ENCODE measurements around the gene TJP2. TPM values are rescaled to one million over a fixed set of nuclear protein-coding genes. Genes with fewer than 3 reads are reported as not detected.

TJP2 gene
- total and polyA plus RNA-seq, 2 of the 4 experiments (the other 2 are of a cell fraction), result 38.3 to 49.3 TPM

- H4K5ac ChIP-seq (ENCODE audit: low read depth, low read length), result no peak overlapping the region
- H2AFZ ChIP-seq (replicated peaks; ENCODE audit: low read length, poor library complexity), result no peak overlapping the region
- H3K9me1 ChIP-seq (ENCODE audit: insufficient read depth, low read length), result no peaks in the 10 kb centered on the region
- H3K23ac ChIP-seq (ENCODE audit: low read depth, low read length), result no peak overlapping the region
- no peak overlapping the region for H2AK9ac ChIP-seq (replicated peaks; ENCODE audit: low read depth, low read length, poor library complexity)
- H4K8ac ChIP-seq (ENCODE audit: low read depth in 2 of 2, low read length in 2 of 2), result no peak overlapping the region
- no peak overlapping the region for H3K27ac ChIP-seq (ENCODE audit: insufficient read depth, low read length)
- DNase-seq, result peak; percentile 2
- H3K4me2 ChIP-seq (ENCODE audit: low read depth, low read length), result no peak overlapping the region
- no peak overlapping the region for H3K14ac ChIP-seq (replicated peaks; ENCODE audit: low read depth, low read length)
- H2BK120ac ChIP-seq (ENCODE audit: low read depth, low read length), result no peak overlapping the region
- POLR2A ChIA-PET (ENCODE audit: unreplicated experiment), result no interaction called here
- no peak for TF ChIP-seq ELK1 (IDR thresholded peaks at IDR 0.05; ENCODE audit: borderline replicate concordance, low read depth, low read length)
- no peak overlapping the region for H4K91ac ChIP-seq (ENCODE audit: insufficient read depth, low read depth, low read length)
- WGBS, 2 experiments (ENCODE audit: extremely low coverage in 2 of 2, insufficient read length in 1 of 2), result 0% methylated on average over 1 of the region's 9 CpGs; no CpG with 5 or more reads in 1 of the 2 experiments
- H3K27me3 ChIP-seq (ENCODE audit: control insufficient read depth, insufficient read depth, low read length), result peaks cover 10% of the 10 kb centered on the region
- no peak overlapping the region for H3K4me3 ChIP-seq (ENCODE audit: insufficient read depth, low read depth, low read length)
- H2BK20ac ChIP-seq (ENCODE audit: low read depth, low read length), result no peak overlapping the region
- no peak overlapping the region for H2BK5ac ChIP-seq (ENCODE audit: low read depth, low read length, poor library complexity, severe bottlenecking)
- no peak overlapping the region for H2AK5ac ChIP-seq (ENCODE audit: low read depth, low read length)
- dilution Hi-C loops (cut with HindIII; ENCODE audit: low sequenced_read_pairs, unreplicated experiment), result no loop called here
- no peak overlapping the region for H3K4ac ChIP-seq (ENCODE audit: low read depth, low read length)
- H3K9ac ChIP-seq (ENCODE audit: low read depth, low read length), result no peak overlapping the region
- H3K79me1 ChIP-seq (ENCODE audit: low read depth in 1 of 2, low read length in 2 of 2), result no peaks in the 10 kb centered on the region
- in situ Hi-C loops (cut with MboI; ENCODE audit: low sequenced_read_pairs), result no loop called here
- H3K4me1 ChIP-seq (ENCODE audit: control insufficient read depth, insufficient read depth, low read length), result no peaks in the 10 kb centered on the region
- no peaks in the 10 kb centered on the region for H4K20me1 ChIP-seq (ENCODE audit: insufficient read depth, low read length)
- H2BK15ac ChIP-seq (ENCODE audit: low read depth, low read length), result no peak overlapping the region
- H3K56ac ChIP-seq (ENCODE audit: extremely low read depth, insufficient read depth, low read length), result no peak overlapping the region
- no TSS peak for BruUV-seq (replicated peaks)
- CTCF ChIA-PET, result no interaction called here
- H3K18ac ChIP-seq (ENCODE audit: low read depth, low read length), result no peak overlapping the region
- H3K9me3 ChIP-seq (ENCODE audit: control insufficient read depth, insufficient read depth, low read length), result no peaks in the 10 kb centered on the region
- no peaks in the 10 kb centered on the region for H3K36me3 ChIP-seq (ENCODE audit: control insufficient read depth, insufficient read depth, low read length)
- intact Hi-C loops (cut with micrococcal nuclease), result no loop called here
- ATAC-seq (ENCODE audit: low read depth), result no peak
Observed at GRCh38 chr9:69295872-69296552, 121.9 kb downstream of the TJP2 start.
